ENCODE data around the gene COPS6.

The COPS6 gene

DNA sequence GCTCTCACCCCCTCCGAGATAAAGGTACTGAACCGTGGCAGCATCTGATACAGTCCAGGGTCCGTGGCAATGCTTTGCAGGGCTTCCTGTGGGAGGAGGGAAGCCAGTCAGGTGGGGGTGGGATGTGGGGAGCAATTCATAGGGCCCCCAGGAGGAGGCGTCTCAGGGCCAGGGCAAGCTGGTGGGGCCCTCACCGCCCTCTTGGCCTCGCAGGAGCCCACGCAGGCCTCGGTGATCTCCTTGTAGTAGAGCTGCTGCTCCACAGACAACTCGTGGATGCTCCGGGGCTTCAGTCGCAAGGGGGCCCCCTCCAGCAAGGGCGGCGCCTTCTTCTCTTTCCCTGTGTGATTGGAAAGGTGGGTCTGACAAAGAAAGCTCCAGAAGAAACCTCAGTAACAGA lies 23.1 kb downstream of the COPS6 start:
- H3K27me3 ChIP-seq (ENCODE audit: control insufficient read depth, insufficient read depth, low read length, poor library complexity, severe bottlenecking) = no peaks in the 10 kb centered on the region
- WGBS, 2 experiments = 94 to 96% methylated on average over 13 of the region's 13 CpGs
- no peaks in the 10 kb centered on the region for H3K4me1 ChIP-seq (ENCODE audit: control insufficient read depth, insufficient read depth, low read length)
- H3K36me3 ChIP-seq (ENCODE audit: control insufficient read depth, insufficient read depth, low read length) = peaks cover 52% of the 10 kb centered on the region
- H3K4me3 ChIP-seq (ENCODE audit: insufficient read depth, low read depth, low read length) = no peak overlapping the region
- no peak overlapping the region for H3K27ac ChIP-seq (ENCODE audit: insufficient read depth, low read depth, low read length, poor library complexity, severe bottlenecking)
- H3K9me3 ChIP-seq (ENCODE audit: control insufficient read depth, low read length) = no peaks in the 10 kb centered on the region

DNA sequence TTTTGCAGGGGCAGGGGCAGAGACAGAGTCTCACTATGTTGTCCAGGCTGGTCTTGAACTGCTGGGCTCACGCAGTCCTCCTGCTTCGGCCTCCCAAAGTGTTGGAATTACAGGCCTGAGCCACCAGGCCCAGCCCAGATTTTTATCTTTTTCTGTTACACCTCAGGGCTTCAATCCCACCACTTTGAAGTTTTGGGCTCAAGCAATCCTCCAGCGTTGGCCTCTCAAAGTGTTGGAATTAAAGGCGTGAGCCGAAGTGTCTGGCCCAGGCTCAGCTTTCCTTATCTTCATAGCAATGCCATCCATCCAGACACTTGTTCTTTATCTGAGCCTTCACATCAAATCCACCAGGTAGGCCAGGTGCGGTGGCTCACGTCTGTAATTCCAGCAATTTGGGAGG lies 26.3 kb downstream of the COPS6 start:
- H3K4me1 ChIP-seq (ENCODE audit: control insufficient read depth, insufficient read depth, low read length) = no peaks in the 10 kb centered on the region
- WGBS, 2 experiments = 92 to 95% methylated on average over 7 of the region's 7 CpGs
- peaks cover 28% of the 10 kb centered on the region for H3K36me3 ChIP-seq (ENCODE audit: control insufficient read depth, insufficient read depth, low read length)
- H3K9me3 ChIP-seq (ENCODE audit: control insufficient read depth, low read length) = no peaks in the 10 kb centered on the region
- H3K27me3 ChIP-seq (ENCODE audit: control insufficient read depth, insufficient read depth, low read length, poor library complexity, severe bottlenecking) = no peaks in the 10 kb centered on the region
- H3K27ac ChIP-seq (ENCODE audit: insufficient read depth, low read depth, low read length, poor library complexity, severe bottlenecking) = no peak overlapping the region
- H3K4me3 ChIP-seq (ENCODE audit: insufficient read depth, low read depth, low read length) = no peak overlapping the region

DNA sequence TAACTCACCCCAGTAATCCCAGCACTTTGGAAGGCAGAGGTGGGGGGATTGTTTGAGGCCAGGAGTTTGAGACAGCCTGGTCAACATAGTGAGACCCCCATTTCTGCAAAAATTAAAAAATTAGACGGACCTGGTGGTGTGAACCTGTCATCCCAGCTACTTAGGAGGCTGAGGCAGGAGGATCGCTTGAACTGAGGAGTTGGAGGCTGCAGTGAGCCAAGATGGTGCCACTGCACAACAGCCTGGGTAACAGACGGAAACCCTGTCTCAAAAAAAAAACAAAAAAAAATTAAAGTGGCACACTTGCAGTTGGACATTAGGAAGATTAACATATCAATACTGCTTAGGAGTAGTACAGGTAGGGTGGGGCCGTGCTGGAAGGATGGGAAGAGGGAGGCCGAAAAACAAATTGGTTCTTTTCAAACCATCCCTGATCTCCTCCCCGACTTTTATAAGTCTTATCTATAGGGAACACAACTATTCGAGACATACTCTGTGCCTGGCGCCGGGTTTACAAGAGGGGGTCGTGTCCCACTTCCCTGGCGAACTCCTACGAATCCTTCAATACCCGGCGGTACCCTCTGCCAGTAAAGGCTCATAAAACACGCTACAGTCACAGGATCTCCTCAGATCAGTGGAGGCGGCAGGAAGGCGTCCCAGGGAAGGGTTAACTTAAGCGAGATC lies 29.8 kb downstream of the COPS6 start:
- Histone ChIP-seq H3K4me1 (ENCODE audit: control insufficient read depth, insufficient read depth, low read length) (peaks cover 3% of the 10 kb centered on the region), H3K4me3 (ENCODE audit: insufficient read depth, low read depth, low read length) (peak overlapping the region; percentile 83), H3K9me3 (ENCODE audit: control insufficient read depth, low read length) (no peaks in the 10 kb centered on the region), H3K27me3 (ENCODE audit: control insufficient read depth, insufficient read depth, low read length, poor library complexity, severe bottlenecking) (no peaks in the 10 kb centered on the region), H3K36me3 (ENCODE audit: control insufficient read depth, insufficient read depth, low read length) (peaks cover 7% of the 10 kb centered on the region), H3K27ac (ENCODE audit: insufficient read depth, low read depth, low read length, poor library complexity, severe bottlenecking) (no peak overlapping the region)
- 20 to 21% methylated on average over 18 of the region's 18 CpGs for WGBS, 2 experiments

DNA sequence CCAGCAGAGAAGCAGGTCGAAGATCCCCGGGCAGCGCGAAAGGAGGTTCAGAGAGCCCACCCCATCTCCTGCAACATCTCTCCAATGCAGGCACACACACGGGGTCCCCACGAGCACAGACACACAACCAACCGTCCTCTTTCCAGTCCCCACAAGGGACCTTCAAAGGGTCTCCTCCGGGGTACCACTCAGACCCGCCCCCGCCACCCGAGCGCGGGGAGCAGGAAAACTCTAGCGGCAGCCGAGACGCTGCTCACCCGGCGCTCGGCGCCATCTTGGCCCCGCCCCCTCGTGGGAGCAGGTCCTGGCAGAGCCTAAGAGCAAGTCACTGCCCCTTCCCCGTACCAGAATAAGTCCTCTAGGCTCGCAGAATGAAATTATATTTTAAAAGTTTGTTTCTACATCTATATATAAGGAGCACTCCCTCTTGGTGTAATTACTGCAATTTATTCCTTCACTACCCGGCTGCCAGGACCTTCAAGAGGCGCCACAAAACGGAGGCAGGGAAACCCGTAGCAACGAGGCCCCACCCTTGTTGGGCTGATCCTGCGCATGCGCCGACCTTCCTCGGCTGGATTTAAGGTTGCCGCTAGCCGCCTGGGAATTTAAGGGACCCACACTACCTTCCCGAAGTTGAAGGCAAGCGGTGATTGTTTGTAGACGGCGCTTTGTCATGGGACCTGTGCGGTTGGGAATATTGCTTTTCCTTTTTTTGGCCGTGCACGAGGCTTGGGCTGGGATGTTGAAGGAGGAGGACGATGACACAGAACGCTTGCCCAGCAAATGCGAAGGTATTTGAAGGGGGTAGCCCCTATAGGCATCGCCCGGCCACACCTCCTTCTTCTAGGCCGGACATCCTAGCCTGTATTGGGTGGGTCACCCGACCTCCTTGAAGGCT lies 30.6 kb downstream of the COPS6 start, which contains the start of the genes CNPY4 and TAF6:
CNPY4 (plus strand) TSS at position 563 of the 898 bp plus-strand sequence; CDS start at position 674, 111 bp downstream.
TAF6 (minus strand) TSS at position 287 of the 898 bp plus-strand sequence. CDS start 5,149 bp downstream, outside the sequence.
- Histone ChIP-seq H3K4me3 (ENCODE audit: insufficient read depth, low read depth, low read length) (peak within 1 kb of the TSS; percentile 83), H3K27me3 (ENCODE audit: control insufficient read depth, insufficient read depth, low read length, poor library complexity, severe bottlenecking) (no peaks in the 10 kb centered on the region), H3K4me1 (ENCODE audit: control insufficient read depth, insufficient read depth, low read length) (peaks cover 3% of the 10 kb centered on the region), H3K27ac (ENCODE audit: insufficient read depth, low read depth, low read length, poor library complexity, severe bottlenecking) (peak within 1 kb of the TSS; percentile 99), H3K36me3 (ENCODE audit: control insufficient read depth, insufficient read depth, low read length) (no peaks in the 10 kb centered on the region), H3K9me3 (ENCODE audit: control insufficient read depth, low read length) (no peaks in the 10 kb centered on the region)
- WGBS, 2 experiments = 1% methylated on average over 48 of the region's 49 CpGs

DNA sequence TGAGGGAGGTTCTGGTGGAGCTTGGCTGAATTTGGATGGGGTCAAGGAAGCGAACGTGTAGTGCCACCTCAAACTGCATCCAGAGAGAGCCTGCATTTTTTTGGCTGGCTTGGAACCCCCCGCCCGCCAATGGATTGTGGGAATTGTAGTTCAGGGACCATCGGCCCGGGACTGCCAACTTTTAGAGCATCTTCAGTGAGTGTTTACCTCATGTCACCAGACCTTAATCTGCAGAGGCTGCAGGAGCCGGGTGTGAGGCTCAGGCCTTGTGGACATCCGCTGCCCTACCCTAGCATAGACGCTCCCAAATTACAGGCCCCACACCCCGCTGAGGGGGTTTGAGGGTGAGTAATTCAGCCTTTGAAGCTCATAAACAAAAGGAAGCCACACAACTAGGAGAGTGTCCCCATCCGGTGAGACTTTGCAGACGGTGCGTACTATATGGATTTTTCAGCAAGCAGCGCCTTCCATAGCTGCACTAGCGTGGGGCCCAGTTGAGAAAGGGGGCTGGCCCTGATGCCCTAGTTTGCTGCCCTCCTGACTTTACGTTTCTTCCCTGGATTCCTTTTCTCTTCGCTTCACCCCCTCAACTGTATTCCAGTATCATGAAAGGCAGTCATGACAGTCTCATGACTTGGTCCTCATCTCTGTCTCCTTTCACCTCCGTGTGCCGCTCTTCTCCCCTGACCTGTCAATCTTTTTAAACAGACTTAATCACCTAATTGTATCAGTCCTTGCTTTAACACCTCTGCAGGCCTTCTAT lies 31.4 kb downstream of the COPS6 start:
- Histone ChIP-seq H3K27ac (ENCODE audit: insufficient read depth, low read depth, low read length, poor library complexity, severe bottlenecking) (peak overlapping the region; percentile 99), H3K4me1 (ENCODE audit: control insufficient read depth, insufficient read depth, low read length) (peaks cover 3% of the 10 kb centered on the region), H3K4me3 (ENCODE audit: insufficient read depth, low read depth, low read length) (peak overlapping the region; percentile 83), H3K9me3 (ENCODE audit: control insufficient read depth, low read length) (no peaks in the 10 kb centered on the region), H3K27me3 (ENCODE audit: control insufficient read depth, insufficient read depth, low read length, poor library complexity, severe bottlenecking) (no peaks in the 10 kb centered on the region), H3K36me3 (ENCODE audit: control insufficient read depth, insufficient read depth, low read length) (no peaks in the 10 kb centered on the region)
- 13 to 16% methylated on average over 19 of the region's 19 CpGs for WGBS, 2 experiments

DNA sequence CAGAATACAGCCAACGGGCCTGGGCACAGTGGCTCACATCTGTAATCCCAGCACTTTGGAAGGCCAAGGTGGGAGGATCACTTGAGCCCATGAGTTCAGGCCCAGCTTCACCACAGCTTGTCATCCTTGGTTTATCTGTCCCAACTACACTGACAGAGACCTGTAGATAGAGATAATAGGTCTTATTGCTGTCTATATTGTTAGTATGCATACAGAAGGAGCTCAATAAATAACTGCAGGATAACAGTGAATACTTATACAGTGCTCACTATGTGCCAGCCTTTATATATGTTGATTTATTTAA lies 31.9 kb downstream of the COPS6 start:
- Histone ChIP-seq H3K4me1 (ENCODE audit: control insufficient read depth, insufficient read depth, low read length) (peaks cover 3% of the 10 kb centered on the region), H3K27me3 (ENCODE audit: control insufficient read depth, insufficient read depth, low read length, poor library complexity, severe bottlenecking) (no peaks in the 10 kb centered on the region), H3K4me3 (ENCODE audit: insufficient read depth, low read depth, low read length) (peak overlapping the region; percentile 83), H3K9me3 (ENCODE audit: control insufficient read depth, low read length) (no peaks in the 10 kb centered on the region), H3K36me3 (ENCODE audit: control insufficient read depth, insufficient read depth, low read length) (no peaks in the 10 kb centered on the region), H3K27ac (ENCODE audit: insufficient read depth, low read depth, low read length, poor library complexity, severe bottlenecking) (no peak overlapping the region)
- WGBS, 2 experiments = 49 to 58% methylated on average over 1 of the region's 1 CpG

DNA sequence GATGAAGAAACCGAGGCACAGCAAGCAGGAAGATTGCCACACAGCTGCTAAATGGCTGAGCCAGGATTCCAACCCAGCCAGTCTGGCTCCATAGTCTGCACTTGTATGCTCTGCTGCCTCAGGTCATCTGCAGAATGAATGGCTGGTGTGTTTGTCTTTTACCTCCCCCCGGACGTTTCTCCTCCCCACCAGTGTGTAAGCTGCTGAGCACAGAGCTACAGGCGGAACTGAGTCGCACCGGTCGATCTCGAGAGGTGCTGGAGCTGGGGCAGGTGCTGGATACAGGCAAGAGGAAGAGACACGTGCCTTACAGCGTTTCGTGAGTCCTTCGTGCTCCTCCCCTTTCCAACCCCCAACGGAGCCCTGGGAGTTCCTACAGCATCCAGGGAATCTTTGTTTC lies 33.3 kb downstream of the COPS6 start:
- Histone ChIP-seq H3K4me3 (ENCODE audit: insufficient read depth, low read depth, low read length) (no peak overlapping the region), H3K27me3 (ENCODE audit: control insufficient read depth, insufficient read depth, low read length, poor library complexity, severe bottlenecking) (no peaks in the 10 kb centered on the region), H3K9me3 (ENCODE audit: control insufficient read depth, low read length) (no peaks in the 10 kb centered on the region), H3K27ac (ENCODE audit: insufficient read depth, low read depth, low read length, poor library complexity, severe bottlenecking) (no peak overlapping the region), H3K4me1 (ENCODE audit: control insufficient read depth, insufficient read depth, low read length) (peaks cover 3% of the 10 kb centered on the region), H3K36me3 (ENCODE audit: control insufficient read depth, insufficient read depth, low read length) (no peaks in the 10 kb centered on the region)
- 77 to 83% methylated on average over 13 of the region's 13 CpGs for WGBS, 2 experiments

DNA sequence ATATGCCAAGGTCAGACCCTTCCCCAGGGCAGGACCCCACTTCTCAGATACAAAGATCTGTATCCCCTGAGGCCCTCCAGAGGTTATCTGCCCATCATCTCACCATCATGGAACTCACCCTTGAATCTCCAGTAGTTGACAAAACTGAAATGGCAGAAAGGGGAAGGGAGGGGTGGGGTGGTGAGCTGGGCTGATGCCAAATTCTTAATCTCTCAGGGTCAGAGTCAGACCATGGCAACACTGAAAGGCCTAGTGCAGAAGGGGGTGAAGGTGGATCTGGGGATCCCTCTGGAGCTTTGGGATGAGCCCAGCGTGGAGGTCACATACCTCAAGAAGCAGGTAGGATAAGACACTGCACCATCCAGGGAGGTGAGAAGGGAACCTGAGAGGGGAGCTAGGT lies 33.8 kb downstream of the COPS6 start:
- no peaks in the 10 kb centered on the region for H3K9me3 ChIP-seq (ENCODE audit: control insufficient read depth, low read length)
- H3K36me3 ChIP-seq (ENCODE audit: control insufficient read depth, insufficient read depth, low read length) = no peaks in the 10 kb centered on the region
- H3K27ac ChIP-seq (ENCODE audit: insufficient read depth, low read depth, low read length, poor library complexity, severe bottlenecking) = no peak overlapping the region
- 91 to 100% methylated on average over 1 of the region's 1 CpG for WGBS, 2 experiments
- H3K4me1 ChIP-seq (ENCODE audit: control insufficient read depth, insufficient read depth, low read length) = peaks cover 3% of the 10 kb centered on the region
- H3K4me3 ChIP-seq (ENCODE audit: insufficient read depth, low read depth, low read length) = no peak overlapping the region
- peaks cover 3% of the 10 kb centered on the region for H3K27me3 ChIP-seq (ENCODE audit: control insufficient read depth, insufficient read depth, low read length, poor library complexity, severe bottlenecking)

DNA sequence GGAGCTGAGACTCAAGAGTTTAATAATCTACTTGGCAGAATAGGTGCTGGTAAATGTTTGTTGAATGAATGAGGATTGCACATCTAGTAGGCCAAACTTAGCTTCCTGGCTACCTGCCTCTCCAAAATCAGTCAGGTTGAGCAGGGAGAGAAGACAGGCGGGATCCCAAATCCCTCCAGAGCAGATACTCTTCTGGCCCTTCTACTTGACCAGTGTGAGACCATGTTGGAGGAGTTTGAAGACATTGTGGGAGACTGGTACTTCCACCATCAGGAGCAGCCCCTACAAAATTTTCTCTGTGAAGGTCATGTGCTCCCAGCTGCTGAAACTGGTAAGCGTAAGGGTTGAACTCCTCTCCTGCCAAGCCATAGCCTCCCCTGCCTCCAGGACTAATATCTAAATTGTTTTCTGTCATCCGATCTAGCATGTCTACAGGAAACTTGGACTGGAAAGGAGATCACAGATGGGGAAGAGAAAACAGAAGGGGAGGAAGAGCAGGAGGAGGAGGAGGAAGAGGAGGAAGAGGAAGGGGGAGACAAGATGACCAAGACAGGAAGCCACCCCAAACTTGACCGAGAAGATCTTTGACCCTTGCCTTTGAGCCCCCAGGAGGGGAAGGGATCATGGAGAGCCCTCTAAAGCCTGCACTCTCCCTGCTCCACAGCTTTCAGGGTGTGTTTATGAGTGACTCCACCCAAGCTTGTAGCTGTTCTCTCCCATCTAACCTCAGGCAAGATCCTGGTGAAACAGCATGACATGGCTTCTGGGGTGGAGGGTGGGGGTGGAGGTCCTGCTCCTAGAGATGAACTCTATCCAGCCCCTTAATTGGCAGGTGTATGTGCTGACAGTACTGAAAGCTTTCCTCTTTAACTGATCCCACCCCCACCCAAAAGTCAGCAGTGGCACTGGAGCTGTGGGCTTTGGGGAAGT lies 35.8 kb downstream of the COPS6 start:
- no peak overlapping the region for H3K4me3 ChIP-seq (ENCODE audit: insufficient read depth, low read depth, low read length)
- peaks cover 22% of the 10 kb centered on the region for H3K27me3 ChIP-seq (ENCODE audit: control insufficient read depth, insufficient read depth, low read length, poor library complexity, severe bottlenecking)
- H3K27ac ChIP-seq (ENCODE audit: insufficient read depth, low read depth, low read length, poor library complexity, severe bottlenecking) = no peak overlapping the region
- H3K36me3 ChIP-seq (ENCODE audit: control insufficient read depth, insufficient read depth, low read length) = no peaks in the 10 kb centered on the region
- no peaks in the 10 kb centered on the region for H3K9me3 ChIP-seq (ENCODE audit: control insufficient read depth, low read length)
- 96 to 98% methylated on average over 4 of the region's 4 CpGs for WGBS, 2 experiments
- peaks cover 10% of the 10 kb centered on the region for H3K4me1 ChIP-seq (ENCODE audit: control insufficient read depth, insufficient read depth, low read length)
